Transverse colon (tissue), 4 donors: Measurements from ENCODE around the gene HLA-E.

Experiments used
- CTCF ChIP-seq, 5 experiments: fragments of 200-600 bp in 3 of 5; fragments of 450-650 bp in 2 of 5; sonication (generic) in 3 of 5; IDR thresholded peaks; 1 replicate in 2 of 5; 2 replicates in 3 of 5; pipeline ENCODE4 v1.5.1; 2016 to 2017; ENCODE audit warnings: antibody characterized with exemption in 5 of 5, inconsistent platforms in 3 of 5, mild to moderate bottlenecking in 2 of 5, moderate library complexity in 1 of 5
- EP300 ChIP-seq: sonication (generic); formaldehyde crosslinking; IDR thresholded peaks from one replicate; pipeline ENCODE4 v1.6.1; 2017; ENCODE audit warnings: antibody characterized with exemption, low read depth
- POLR2A ChIP-seq: fragments of 450-650 bp; IDR thresholded peaks from one replicate; pipeline ENCODE4 v1.6.1; 2016; ENCODE audit warnings: antibody characterized with exemption, mild to moderate bottlenecking, moderate library complexity
- POLR2AphosphoS5 ChIP-seq, 3 donors: sonication (generic); formaldehyde crosslinking; IDR thresholded peaks; one replicate each; pipeline ENCODE4 v1.6.1; 2016; ENCODE audit warnings: antibody characterized with exemption in 3 of 3

- TF ChIP-seq CTCF (IDR thresholded peaks at IDR 0.05) (no peak), POLR2A (no peak), POLR2AphosphoS5 (IDR thresholded peaks at IDR 0.05) (no peak), EP300 (no peak)
Measured at GRCh38 chr6:30465595-30466306, 23.6 kb upstream of the HLA-E start.
